ENCODE data around the gene CDC42BPG.
A peak's percentile ranks its signal among the peaks of the same experiment; 100 is the strongest.

The CDC42BPG gene

DNA sequence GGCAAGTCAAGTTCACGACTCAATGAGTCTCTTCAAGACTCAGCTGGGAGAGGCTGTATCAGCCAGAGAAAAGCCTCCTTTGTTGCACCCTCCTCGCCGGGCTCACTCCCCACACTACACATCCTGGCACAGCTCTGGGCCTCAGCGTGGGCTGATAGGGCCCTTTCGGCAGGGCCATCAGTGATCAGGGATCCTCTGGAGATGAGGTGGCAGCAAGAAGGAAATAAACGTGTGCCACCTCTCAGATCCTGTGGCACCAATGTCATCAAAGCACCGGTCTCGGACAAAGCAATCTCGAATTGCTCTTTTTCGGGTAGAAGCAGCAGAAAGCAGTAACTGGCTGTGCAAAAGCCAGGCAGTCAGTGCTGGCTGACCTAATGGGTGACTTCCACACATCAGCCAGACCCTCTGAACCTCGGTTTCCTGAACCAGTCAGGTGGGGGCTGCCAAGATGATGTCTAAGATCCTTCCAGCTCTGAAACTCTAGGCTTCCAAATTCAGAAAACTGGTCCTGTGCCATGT, 31.8 kb upstream of the CDC42BPG start:
- no peak overlapping the region for H2AFZ ChIP-seq (ENCODE audit: low read depth, low read length)
- no peaks in the 10 kb centered on the region for H3K27me3 ChIP-seq (ENCODE audit: insufficient read depth, low read length)
- H3K4me3 ChIP-seq (ENCODE audit: low read length): no peak overlapping the region

DNA sequence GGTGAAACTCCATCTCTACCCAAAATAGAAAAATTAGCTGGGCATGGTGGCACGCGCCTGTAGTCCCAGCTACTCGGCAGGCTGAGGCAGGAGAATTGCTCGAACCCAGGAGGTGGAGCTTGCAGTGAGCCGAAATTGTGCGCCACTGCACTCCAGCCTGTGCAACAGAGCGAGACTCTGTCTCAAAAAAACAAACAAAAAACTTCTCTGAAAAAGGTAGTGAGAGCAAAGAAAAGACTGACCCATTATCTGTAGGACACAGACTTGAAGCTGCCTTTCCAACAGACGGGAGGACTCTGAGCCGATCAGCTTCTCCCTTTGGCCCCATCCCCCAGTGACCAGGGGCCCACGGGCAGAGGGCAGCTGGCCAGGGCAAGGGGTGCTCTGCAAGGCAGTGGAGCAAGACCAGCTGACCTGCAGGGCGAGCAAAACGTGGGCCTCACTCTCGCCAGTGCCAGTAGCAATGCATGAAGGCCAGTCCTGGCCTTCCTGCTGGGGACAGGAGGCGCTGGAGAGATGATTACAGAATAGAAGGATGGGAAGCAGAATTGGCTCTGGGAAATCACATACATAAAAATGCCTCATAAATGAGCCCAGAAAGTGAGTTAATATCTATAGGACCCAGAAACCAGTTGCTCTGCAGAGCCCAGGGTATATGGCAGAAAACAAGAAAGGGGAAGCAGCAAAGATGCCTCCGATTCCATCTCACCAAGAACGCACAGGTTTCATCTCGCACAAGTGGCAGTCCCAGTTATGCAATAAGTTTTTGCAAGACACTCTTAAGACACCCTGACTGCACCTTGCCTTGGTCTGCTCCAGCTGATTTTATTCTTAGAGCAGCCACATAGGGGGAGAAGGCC, 31.1 kb upstream of the CDC42BPG start:
- Histone ChIP-seq H3K27me3 (ENCODE audit: insufficient read depth, low read length) (no peaks in the 10 kb centered on the region), H3K9me3 (ENCODE audit: low read length) (no peaks in the 10 kb centered on the region), H3K36me3 (ENCODE audit: insufficient read depth, low read length) (peaks cover 12% of the 10 kb centered on the region), H3K4me1 (ENCODE audit: insufficient read depth, low read length) (peaks cover 60% of the 10 kb centered on the region), H2AFZ (ENCODE audit: low read depth, low read length) (no peak overlapping the region), H3K4me3 (ENCODE audit: low read length) (no peak overlapping the region)

More for the DNA sequence above, 31.8 kb upstream of the CDC42BPG start:
- Histone ChIP-seq H3K9me3 (ENCODE audit: low read length) (no peaks in the 10 kb centered on the region), H3K4me1 (ENCODE audit: insufficient read depth, low read length) (peaks cover 53% of the 10 kb centered on the region), H3K36me3 (ENCODE audit: insufficient read depth, low read length) (peaks cover 12% of the 10 kb centered on the region)

DNA sequence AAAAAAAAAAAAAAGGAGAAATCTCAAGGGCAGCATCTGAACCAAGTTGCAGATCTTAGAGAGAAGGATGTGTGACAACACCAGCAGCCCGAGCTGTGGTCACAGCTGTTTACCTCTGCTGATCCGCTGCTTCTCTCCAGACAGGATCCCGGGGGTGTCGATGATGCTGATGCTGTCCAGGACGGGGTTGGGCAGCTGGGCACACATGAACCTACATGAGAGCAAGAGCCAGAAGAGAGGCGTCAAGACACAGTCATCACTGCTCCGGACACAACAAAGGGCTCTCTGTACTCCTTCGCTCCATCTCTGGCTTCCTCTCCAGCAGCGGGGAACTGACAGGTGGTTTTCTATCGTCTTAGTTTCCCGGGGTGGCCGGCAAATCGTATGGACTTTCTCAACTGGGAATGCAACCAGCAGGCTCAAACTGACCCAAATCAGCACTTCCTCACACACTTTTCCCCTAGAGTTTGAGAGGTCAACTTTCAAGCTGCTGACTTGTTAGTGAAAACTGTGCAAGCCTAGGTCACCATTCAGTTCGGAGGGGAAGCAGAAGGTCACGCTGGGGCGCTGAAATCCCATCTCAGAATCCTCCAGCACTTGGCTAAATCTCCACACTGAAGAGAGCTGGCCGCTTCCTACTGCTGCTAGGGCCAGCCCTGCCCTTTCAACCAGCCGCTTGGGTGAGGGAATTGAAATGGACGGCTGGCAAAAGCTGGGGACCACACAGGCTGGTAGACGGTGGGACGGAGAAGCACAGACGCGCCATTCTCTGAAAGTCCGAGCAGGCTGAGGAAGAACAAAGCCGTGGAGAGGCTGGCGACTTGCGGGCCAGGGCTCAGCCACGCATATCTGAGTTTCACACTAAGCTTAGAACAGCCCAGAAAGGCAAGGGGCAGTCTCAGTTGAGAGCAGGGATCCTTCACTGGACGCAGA, 30.1 kb upstream of the CDC42BPG start:
- no peak overlapping the region for H2AFZ ChIP-seq (ENCODE audit: low read depth, low read length)
- no peak overlapping the region for H3K4me3 ChIP-seq (ENCODE audit: low read length)
- H3K36me3 ChIP-seq (ENCODE audit: insufficient read depth, low read length): peaks cover 12% of the 10 kb centered on the region
- H3K27me3 ChIP-seq (ENCODE audit: insufficient read depth, low read length): no peaks in the 10 kb centered on the region
- H3K9me3 ChIP-seq (ENCODE audit: low read length): no peaks in the 10 kb centered on the region
- peaks cover 60% of the 10 kb centered on the region for H3K4me1 ChIP-seq (ENCODE audit: insufficient read depth, low read length)

GRCh38 chr11:64872790-64873488, 28.5 kb upstream of the CDC42BPG start:
- Histone ChIP-seq H3K9me3 (ENCODE audit: low read length) (no peaks in the 10 kb centered on the region), H3K4me1 (ENCODE audit: insufficient read depth, low read length) (peaks cover 59% of the 10 kb centered on the region), H3K27me3 (ENCODE audit: insufficient read depth, low read length) (no peaks in the 10 kb centered on the region), H3K36me3 (ENCODE audit: insufficient read depth, low read length) (peaks cover 12% of the 10 kb centered on the region), H3K4me3 (ENCODE audit: low read length) (no peak overlapping the region), H2AFZ (ENCODE audit: low read depth, low read length) (no peak overlapping the region)

DNA sequence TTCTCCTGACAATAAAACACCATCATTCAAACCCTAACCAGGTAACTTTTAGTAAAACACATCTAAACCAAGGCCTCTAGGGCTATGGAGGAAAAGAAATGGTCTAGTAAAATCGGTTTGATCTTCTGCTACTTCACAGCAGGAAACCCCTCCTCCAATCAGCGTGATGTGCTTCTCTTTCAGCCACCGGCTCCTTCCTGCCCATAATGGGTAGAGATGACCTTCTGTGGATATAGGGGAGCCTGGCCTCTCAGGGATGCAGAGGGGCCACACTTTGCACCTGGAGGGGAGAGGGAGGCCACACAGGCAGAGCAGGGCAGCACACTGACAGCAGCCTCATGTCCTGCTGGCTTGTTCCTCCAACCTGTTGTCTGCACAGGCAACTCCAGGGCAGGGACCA, 27.0 kb upstream of the CDC42BPG start:
- Histone ChIP-seq H2AFZ (ENCODE audit: low read depth, low read length) (no peak overlapping the region), H3K4me1 (ENCODE audit: insufficient read depth, low read length) (peaks cover 44% of the 10 kb centered on the region)

DNA sequence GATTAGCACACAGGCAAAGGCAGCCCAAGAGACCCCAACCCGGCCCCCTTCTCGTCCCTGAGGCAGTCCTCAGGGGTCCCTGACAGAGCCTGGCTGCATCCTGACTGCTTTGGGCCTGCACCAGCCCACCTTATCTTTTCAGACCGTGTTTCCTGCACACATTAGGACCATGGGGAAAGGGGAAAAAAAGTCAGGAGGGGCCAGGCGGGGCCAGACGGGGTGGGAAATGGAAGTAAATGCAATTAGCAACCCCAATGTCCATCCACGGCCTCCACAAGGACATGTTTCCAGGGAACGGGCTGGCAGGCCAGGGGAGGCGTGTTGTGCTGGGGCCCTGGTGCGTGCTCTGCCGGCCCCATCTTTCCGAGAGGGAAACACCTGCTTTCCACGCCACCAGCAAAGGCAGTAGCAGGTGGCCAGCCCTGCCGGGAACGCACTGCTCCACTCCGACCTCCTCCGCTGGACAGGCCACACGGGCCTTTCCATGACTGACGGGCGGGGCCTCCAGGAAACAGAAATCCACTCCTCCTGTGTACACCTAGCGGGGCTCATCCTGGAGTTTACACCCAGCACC, 26.5 kb upstream of the CDC42BPG start:
- Histone ChIP-seq H3K9me3 (ENCODE audit: low read length) (no peaks in the 10 kb centered on the region), H2AFZ (ENCODE audit: low read depth, low read length) (no peak overlapping the region), H3K4me3 (ENCODE audit: low read length) (peak overlapping the region; percentile 10), H3K36me3 (ENCODE audit: insufficient read depth, low read length) (peaks cover 12% of the 10 kb centered on the region), H3K4me1 (ENCODE audit: insufficient read depth, low read length) (peaks cover 39% of the 10 kb centered on the region), H3K27me3 (ENCODE audit: insufficient read depth, low read length) (no peaks in the 10 kb centered on the region)

More for the DNA sequence above, 27.0 kb upstream of the CDC42BPG start:
- Histone ChIP-seq H3K4me3 (ENCODE audit: low read length) (no peak overlapping the region), H3K9me3 (ENCODE audit: low read length) (no peaks in the 10 kb centered on the region), H3K27me3 (ENCODE audit: insufficient read depth, low read length) (no peaks in the 10 kb centered on the region), H3K36me3 (ENCODE audit: insufficient read depth, low read length) (peaks cover 12% of the 10 kb centered on the region)

DNA sequence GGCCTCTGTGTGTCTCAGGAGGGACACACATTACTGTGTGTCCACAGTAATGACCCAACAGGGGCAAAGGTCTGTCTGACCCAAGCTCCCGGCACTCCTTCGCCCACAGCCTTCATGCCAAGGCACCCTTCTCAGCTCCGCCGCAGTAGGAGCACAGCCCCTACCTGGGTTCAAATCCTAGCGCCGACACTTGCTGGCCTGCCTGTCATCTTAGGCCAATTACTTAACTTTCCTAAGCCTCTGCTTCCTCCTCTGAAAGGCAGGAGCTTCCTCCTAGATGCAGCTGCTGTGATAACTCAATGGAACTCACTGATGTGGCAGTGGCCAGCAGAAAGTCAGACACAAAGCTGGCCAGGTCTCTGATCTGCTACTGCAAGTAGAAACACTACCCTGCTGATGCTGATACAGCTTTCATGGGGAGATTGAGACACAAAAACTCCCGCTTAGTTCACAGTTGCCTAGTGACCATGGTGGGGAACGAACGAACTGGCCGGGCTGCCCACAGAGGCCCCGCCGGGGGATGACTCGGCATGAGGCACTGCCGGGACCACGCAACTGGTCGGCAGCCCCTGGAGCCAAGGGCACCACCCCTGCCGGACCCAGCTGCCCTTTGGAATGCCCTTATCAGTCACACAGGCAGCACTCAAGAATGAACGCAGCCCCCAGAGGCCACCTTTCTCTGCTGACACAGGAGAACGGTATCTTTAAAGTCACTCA, 25.9 kb upstream of the CDC42BPG start:
- no peaks in the 10 kb centered on the region for H3K9me3 ChIP-seq (ENCODE audit: low read length)
- no peak overlapping the region for H2AFZ ChIP-seq (ENCODE audit: low read depth, low read length)
- peak overlapping the region; percentile 10 for H3K4me3 ChIP-seq (ENCODE audit: low read length)
- H3K4me1 ChIP-seq (ENCODE audit: insufficient read depth, low read length): peaks cover 34% of the 10 kb centered on the region
- H3K36me3 ChIP-seq (ENCODE audit: insufficient read depth, low read length): peaks cover 12% of the 10 kb centered on the region
- no peaks in the 10 kb centered on the region for H3K27me3 ChIP-seq (ENCODE audit: insufficient read depth, low read length)

GRCh38 chr11:64869571-64870175, 25.2 kb upstream of the CDC42BPG start:
- Histone ChIP-seq H3K4me1 (ENCODE audit: insufficient read depth, low read length) (peaks cover 39% of the 10 kb centered on the region), H3K36me3 (ENCODE audit: insufficient read depth, low read length) (peaks cover 12% of the 10 kb centered on the region), H3K9me3 (ENCODE audit: low read length) (no peaks in the 10 kb centered on the region), H3K27me3 (ENCODE audit: insufficient read depth, low read length) (no peaks in the 10 kb centered on the region), H3K4me3 (ENCODE audit: low read length) (no peak overlapping the region), H2AFZ (ENCODE audit: low read depth, low read length) (no peak overlapping the region)

DNA sequence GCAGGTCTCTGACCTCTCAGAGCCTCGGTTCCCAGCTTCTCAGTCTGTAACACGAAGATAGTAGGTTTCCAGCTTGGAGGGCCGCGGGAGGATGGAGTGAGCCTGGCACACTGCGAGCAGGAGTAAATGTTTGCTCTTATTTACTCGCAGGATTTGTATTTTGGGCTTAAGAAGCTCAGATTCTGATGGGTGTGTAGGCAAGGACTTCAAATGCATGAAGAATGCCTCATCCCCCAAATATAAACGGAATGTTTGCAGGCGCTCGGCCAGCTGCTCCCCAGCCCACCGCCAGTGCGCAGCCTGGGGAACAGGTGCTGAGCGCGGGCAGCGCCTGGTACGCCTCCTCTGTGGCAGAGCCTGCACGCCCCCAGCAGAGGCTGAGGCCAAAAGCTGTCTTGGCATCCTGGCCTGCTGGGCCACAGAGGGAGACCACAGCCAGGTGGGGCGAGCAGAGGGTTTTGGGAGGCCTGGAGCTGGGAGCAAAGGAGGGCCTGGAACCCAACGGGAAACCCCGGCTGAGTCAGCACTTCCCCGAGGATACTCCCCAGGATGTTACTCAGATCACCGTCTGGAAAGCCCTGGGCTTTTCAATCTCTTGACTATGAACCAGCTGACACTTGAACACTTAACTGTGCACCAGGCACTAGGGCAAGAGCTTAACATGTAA, 24.6 kb upstream of the CDC42BPG start:
- Histone ChIP-seq H2AFZ (ENCODE audit: low read depth, low read length) (no peak overlapping the region), H3K4me3 (ENCODE audit: low read length) (no peak overlapping the region), H3K36me3 (ENCODE audit: insufficient read depth, low read length) (peaks cover 10% of the 10 kb centered on the region), H3K9me3 (ENCODE audit: low read length) (no peaks in the 10 kb centered on the region), H3K4me1 (ENCODE audit: insufficient read depth, low read length) (peaks cover 46% of the 10 kb centered on the region), H3K27me3 (ENCODE audit: insufficient read depth, low read length) (no peaks in the 10 kb centered on the region)

- peaks cover 4% of the 10 kb centered on the region for H3K36me3 ChIP-seq (ENCODE audit: insufficient read depth, low read length)
- peaks cover 57% of the 10 kb centered on the region for H3K4me1 ChIP-seq (ENCODE audit: insufficient read depth, low read length)
- no peak overlapping the region for H3K4me3 ChIP-seq (ENCODE audit: low read length)
- H3K9me3 ChIP-seq (ENCODE audit: low read length): no peaks in the 10 kb centered on the region
- no peak overlapping the region for H2AFZ ChIP-seq (ENCODE audit: low read depth, low read length)
- no peaks in the 10 kb centered on the region for H3K27me3 ChIP-seq (ENCODE audit: insufficient read depth, low read length)
Measured at GRCh38 chr11:64867748-64868462, 23.5 kb upstream of the CDC42BPG start.

- H3K4me3 ChIP-seq (ENCODE audit: low read length): no peak overlapping the region
- H3K9me3 ChIP-seq (ENCODE audit: low read length): no peaks in the 10 kb centered on the region
- peaks cover 57% of the 10 kb centered on the region for H3K4me1 ChIP-seq (ENCODE audit: insufficient read depth, low read length)
- H3K27me3 ChIP-seq (ENCODE audit: insufficient read depth, low read length): no peaks in the 10 kb centered on the region
- H3K36me3 ChIP-seq (ENCODE audit: insufficient read depth, low read length): no peaks in the 10 kb centered on the region
- no peak overlapping the region for H2AFZ ChIP-seq (ENCODE audit: low read depth, low read length)
Measured at GRCh38 chr11:64866173-64866491, 21.7 kb upstream of the CDC42BPG start.
